ENCODE measurements around the gene CLCN2.

GRCh38 chr3:184383033-184383740 lies 21.8 kb upstream of the CLCN2 start:
- TF ChIP-seq GATA2 (IDR thresholded peaks at IDR 0.05; ENCODE audit: low read depth, low read length) (no peak), GATA3 (IDR thresholded peaks at IDR 0.05; ENCODE audit: low read depth, low read length) (no peak)
